ENCODE measurements around the gene CBLB. TPM values are rescaled to one million over a fixed set of nuclear protein-coding genes. Genes with fewer than 3 reads are reported as not detected.

Gene CBLB
- total RNA-seq, 1 experiment from 2014 or later: 19.7 TPM

GRCh38 chr3:105755121-105755886 is 113.5 kb downstream of the CBLB start:
- Mint-ChIP-seq H3K36me3 (ENCODE audit: insufficient read depth, unreplicated experiment) (peaks cover 6% of the 10 kb centered on the region), H3K27me3 (ENCODE audit: insufficient read depth, unreplicated experiment) (no peaks in the 10 kb centered on the region), H3K4me1 (ENCODE audit: insufficient read depth, unreplicated experiment) (peaks cover 10% of the 10 kb centered on the region), H3K9me3 (ENCODE audit: unreplicated experiment) (no peaks in the 10 kb centered on the region), H3K4me3 (ENCODE audit: unreplicated experiment) (no peak overlapping the region), H3K27ac (ENCODE audit: low read depth, unreplicated experiment) (no peak overlapping the region)
- ChIA-PET POLR2A (interaction anchor here (0.7 kb wide), 1 partner anchor 383 kb away, joined by 3 read pairs; no protein-coding TSS in a partner anchor), CTCF (no interaction called here)
- intact Hi-C loops (cut with micrococcal nuclease): no loop called here
- TF ChIP-seq CTCF (IDR thresholded peaks at IDR 0.05; ENCODE audit: unreplicated experiment): no peak
- BruUV-seq (replicated peaks): no TSS peak
- DNase-seq (ENCODE audit: unreplicated experiment): no peak

GRCh38 chr3:105752791-105753415 is 115.9 kb downstream of the CBLB start:
- no peaks in the 10 kb centered on the region for H3K9me3 Mint-ChIP-seq (ENCODE audit: unreplicated experiment)

GRCh38 chr3:105747696-105748095 is 121.1 kb downstream of the CBLB start:
- CTCF ChIA-PET: no interaction called here
- intact Hi-C loops (cut with micrococcal nuclease): no loop called here
- POLR2A ChIA-PET: no interaction called here
- H3K9me3 Mint-ChIP-seq (ENCODE audit: unreplicated experiment): no peaks in the 10 kb centered on the region
- H3K4me1 Mint-ChIP-seq (ENCODE audit: insufficient read depth, unreplicated experiment): peaks cover 15% of the 10 kb centered on the region
- DNase-seq (ENCODE audit: unreplicated experiment): no peak
- peaks cover 31% of the 10 kb centered on the region for H3K36me3 Mint-ChIP-seq (ENCODE audit: insufficient read depth, unreplicated experiment)
- no peak for TF ChIP-seq CTCF (IDR thresholded peaks at IDR 0.05; ENCODE audit: unreplicated experiment)
- no peaks in the 10 kb centered on the region for H3K27me3 Mint-ChIP-seq (ENCODE audit: insufficient read depth, unreplicated experiment)
- no peak overlapping the region for H3K27ac Mint-ChIP-seq (ENCODE audit: low read depth, unreplicated experiment)
- H3K4me3 Mint-ChIP-seq (ENCODE audit: unreplicated experiment): no peak overlapping the region
- BruUV-seq (replicated peaks): no TSS peak

More at GRCh38 chr3:105752791-105753415, 115.9 kb downstream of the CBLB start:
- BruUV-seq (replicated peaks): no TSS peak
- ChIA-PET CTCF (no interaction called here), POLR2A (interaction anchor here (0.7 to 0.8 kb wide), 3 partner anchors 55 to 120 kb away, joined by 3 to 4 read pairs (median 3); no protein-coding TSS in a partner anchor)
- peaks cover 6% of the 10 kb centered on the region for H3K36me3 Mint-ChIP-seq (ENCODE audit: insufficient read depth, unreplicated experiment)
- no peaks in the 10 kb centered on the region for H3K27me3 Mint-ChIP-seq (ENCODE audit: insufficient read depth, unreplicated experiment)
- peak; percentile 35 for DNase-seq (ENCODE audit: unreplicated experiment)
- H3K4me1 Mint-ChIP-seq (ENCODE audit: insufficient read depth, unreplicated experiment): peaks cover 10% of the 10 kb centered on the region
- intact Hi-C loops (cut with micrococcal nuclease): no loop called here
- no peak overlapping the region for H3K4me3 Mint-ChIP-seq (ENCODE audit: unreplicated experiment)
- TF ChIP-seq CTCF (IDR thresholded peaks at IDR 0.05; ENCODE audit: unreplicated experiment): no peak
- H3K27ac Mint-ChIP-seq (ENCODE audit: low read depth, unreplicated experiment): peak overlapping the region; percentile 80

GRCh38 chr3:105747060-105747541 is 121.7 kb downstream of the CBLB start:
- Mint-ChIP-seq H3K36me3 (ENCODE audit: insufficient read depth, unreplicated experiment) (peaks cover 31% of the 10 kb centered on the region), H3K9me3 (ENCODE audit: unreplicated experiment) (no peaks in the 10 kb centered on the region), H3K4me1 (ENCODE audit: insufficient read depth, unreplicated experiment) (peaks cover 10% of the 10 kb centered on the region), H3K27me3 (ENCODE audit: insufficient read depth, unreplicated experiment) (no peaks in the 10 kb centered on the region), H3K27ac (ENCODE audit: low read depth, unreplicated experiment) (peak overlapping the region; percentile 13), H3K4me3 (ENCODE audit: unreplicated experiment) (no peak overlapping the region)
- BruUV-seq (replicated peaks): no TSS peak
- ChIA-PET POLR2A (interaction anchor here (0.6 kb wide), 1 partner anchor 191 kb away, joined by 3 read pairs; no protein-coding TSS in a partner anchor), CTCF (interaction anchor here (0.6 to 0.7 kb wide), 2 partner anchors 28 to 88 kb away, joined by 3 read pairs; no protein-coding TSS in a partner anchor)
- peak; percentile 60 for DNase-seq (ENCODE audit: unreplicated experiment)
- intact Hi-C loops (cut with micrococcal nuclease): no loop called here
- no peak for TF ChIP-seq CTCF (IDR thresholded peaks at IDR 0.05; ENCODE audit: unreplicated experiment)
